Mesendoderm (in vitro differentiated cells): Measurements from ENCODE around the gene KMT5C.
"Not testable (repeated sequence)": the region's sequence is repeated elsewhere in the genome, so short reads cannot be mapped to it uniquely, and the experiment has no call there.

Experiments
- DNase-seq: peaks from one replicate; pipeline ENCODE4 v3.0.0; 2013
- H2AK5ac ChIP-seq: 2 replicates; pipeline ENCODE4 v1.6.1; 2013; ENCODE audit warnings: low read length, inconsistent platforms
- H2BK120ac ChIP-seq: 2 replicates; pipeline ENCODE4 v1.6.1; 2013; ENCODE audit warnings: low read depth, mild to moderate bottlenecking, low read length, moderate library complexity, mixed read lengths
- H2BK15ac ChIP-seq: replicated peaks from 2 replicates; pipeline ENCODE4 v1.6.1; 2013; ENCODE audit warnings: low read depth, mild to moderate bottlenecking, moderate library complexity
- H2BK5ac ChIP-seq: 2 replicates; pipeline ENCODE4 v1.6.1; 2013; ENCODE audit warnings: low read length, inconsistent platforms
- H3K18ac ChIP-seq: 2 replicates; pipeline ENCODE4 v1.6.1; 2013; ENCODE audit warnings: mild to moderate bottlenecking, low read length, mixed read lengths
- H3K23ac ChIP-seq: one replicate; pipeline ENCODE4 v1.6.1; 2013; ENCODE audit warnings: low read length
- H3K27ac ChIP-seq: 2 replicates; pipeline ENCODE4 v1.5.1; 2013; ENCODE audit warnings: low read depth, mild to moderate bottlenecking, inconsistent platforms, low read length, moderate library complexity
- H3K27me3 ChIP-seq: 2 replicates; pipeline ENCODE4 v1.6.1; 2013; ENCODE audit warnings: low read length, control low read depth, mild to moderate bottlenecking, inconsistent platforms; ENCODE audit not compliant: insufficient read depth, poor library complexity
- H3K36me3 ChIP-seq: 2 replicates; pipeline ENCODE4 v1.6.1; 2013; ENCODE audit warnings: low read length, inconsistent platforms; ENCODE audit not compliant: control insufficient read depth, insufficient read depth
- H3K4ac ChIP-seq: one replicate; pipeline ENCODE4 v1.6.1; 2013; ENCODE audit warnings: low read depth, mild to moderate bottlenecking, low read length, moderate library complexity
- H3K4me1 ChIP-seq: 2 replicates; pipeline ENCODE4 v1.6.1; 2013; ENCODE audit warnings: low read depth, low read length, inconsistent platforms; ENCODE audit not compliant: control insufficient read depth
- H3K4me2 ChIP-seq: 2 replicates; pipeline ENCODE4 v1.6.1; 2013; ENCODE audit warnings: low read length
- H3K4me3 ChIP-seq: 2 replicates; pipeline ENCODE4 v1.5.1; 2013; ENCODE audit warnings: mild to moderate bottlenecking, low read length
- H3K56ac ChIP-seq: one replicate; pipeline ENCODE4 v1.6.1; 2013; ENCODE audit warnings: low read length
- H3K79me1 ChIP-seq: 2 replicates; pipeline ENCODE4 v1.6.1; 2013; ENCODE audit warnings: low read length, inconsistent platforms
- H3K79me2 ChIP-seq: 2 replicates; pipeline ENCODE4 v1.6.1; 2013; ENCODE audit warnings: mild to moderate bottlenecking, low read length; ENCODE audit not compliant: control insufficient read depth, insufficient read depth
- H3K9ac ChIP-seq: 2 replicates; pipeline ENCODE4 v1.6.1; 2013; ENCODE audit warnings: low read length, inconsistent platforms
- H4K5ac ChIP-seq: one replicate; pipeline ENCODE4 v1.6.1; 2013; ENCODE audit warnings: low read length
- H4K8ac ChIP-seq: one replicate; pipeline ENCODE4 v1.6.1; 2013; ENCODE audit warnings: low read depth, mild to moderate bottlenecking, control low read depth, low read length, moderate library complexity
- WGBS: extraction: QIAGEN DNeasy Blood & Tissue Kit; methylation state at CpG from one replicate; pipeline ENCODE4 v1.1.7; 2013; ENCODE audit warnings: low lambda C conversion rate, missing lambda C conversion rate; ENCODE audit not compliant: insufficient coverage; ENCODE audit errors: extremely low coverage; 5-methylcytosine and 5-hydroxymethylcytosine counted together

KMT5C gene

DNA sequence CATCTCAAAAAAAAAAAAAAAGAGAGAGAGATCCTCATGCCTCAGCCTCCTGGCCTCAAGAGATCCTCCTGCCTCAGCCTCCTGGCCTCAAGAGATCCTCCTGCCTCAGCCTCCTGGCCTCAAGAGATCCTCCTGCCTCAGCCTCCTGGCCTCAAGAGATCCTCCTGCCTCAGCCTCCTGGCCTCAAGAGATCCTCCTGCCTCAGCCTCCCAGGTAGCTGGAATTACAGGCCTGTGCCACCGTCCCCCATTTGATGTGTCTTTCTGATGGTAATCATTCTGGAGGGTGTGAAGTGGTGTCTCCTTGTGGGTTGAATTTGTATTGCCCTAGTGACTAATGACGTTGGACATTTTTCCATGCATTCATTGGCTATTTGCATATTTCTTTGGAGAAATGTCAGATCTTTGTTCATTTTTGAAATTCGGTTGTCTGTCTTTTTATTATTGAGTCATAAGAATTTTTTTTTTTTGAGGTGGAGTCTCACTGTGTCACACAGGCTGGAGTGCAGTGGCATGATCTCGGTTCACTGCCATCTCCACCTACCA, 10.8 kb upstream of the KMT5C start:
- not testable (repeated sequence) for H3K79me2 ChIP-seq, H3K18ac ChIP-seq, H3K4ac ChIP-seq, H3K4me2 ChIP-seq, H3K56ac ChIP-seq, H3K4me1 ChIP-seq, H3K4me3 ChIP-seq, DNase-seq, H4K8ac ChIP-seq, H3K27ac ChIP-seq, H2BK5ac ChIP-seq, H4K5ac ChIP-seq, H2BK120ac ChIP-seq, H3K9ac ChIP-seq, H3K79me1 ChIP-seq, H3K36me3 ChIP-seq, H2BK15ac ChIP-seq, H2AK5ac ChIP-seq, H3K23ac ChIP-seq, H3K27me3 ChIP-seq
- 100% methylated on average over 1 of the region's 4 CpGs for whole genome bisulfite sequencing

DNA sequence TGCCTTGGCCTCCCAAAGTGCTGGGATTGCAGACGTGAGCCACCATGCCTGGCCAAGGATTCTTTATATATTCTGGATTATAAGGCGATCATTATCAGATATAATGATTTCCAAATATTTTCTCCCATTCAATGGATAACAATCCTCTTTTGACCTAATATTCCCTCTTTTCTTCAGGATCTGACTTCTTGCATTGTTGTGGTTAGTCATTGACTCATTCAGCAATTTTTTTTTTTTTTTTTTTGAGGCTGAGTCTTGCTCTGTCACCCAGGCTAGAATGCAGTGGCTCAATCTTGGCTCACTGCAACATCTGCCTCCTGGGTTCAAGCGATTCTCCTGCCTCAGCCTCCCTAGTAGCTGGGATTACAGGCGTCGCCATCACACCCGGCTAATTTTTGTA, 9.9 kb upstream of the KMT5C start:
- not testable (repeated sequence) for H3K9ac ChIP-seq, H3K23ac ChIP-seq, DNase-seq, H3K4me3 ChIP-seq, H3K4ac ChIP-seq, H2BK15ac ChIP-seq, H3K27ac ChIP-seq, H3K27me3 ChIP-seq, H3K56ac ChIP-seq, H3K79me1 ChIP-seq, H2BK120ac ChIP-seq, H3K18ac ChIP-seq, H3K4me1 ChIP-seq, H3K79me2 ChIP-seq, H3K4me2 ChIP-seq, H2AK5ac ChIP-seq, H2BK5ac ChIP-seq, H3K36me3 ChIP-seq, H4K8ac ChIP-seq, H4K5ac ChIP-seq
- WGBS = no CpG with 5 or more reads among the region's 6 CpGs

DNA sequence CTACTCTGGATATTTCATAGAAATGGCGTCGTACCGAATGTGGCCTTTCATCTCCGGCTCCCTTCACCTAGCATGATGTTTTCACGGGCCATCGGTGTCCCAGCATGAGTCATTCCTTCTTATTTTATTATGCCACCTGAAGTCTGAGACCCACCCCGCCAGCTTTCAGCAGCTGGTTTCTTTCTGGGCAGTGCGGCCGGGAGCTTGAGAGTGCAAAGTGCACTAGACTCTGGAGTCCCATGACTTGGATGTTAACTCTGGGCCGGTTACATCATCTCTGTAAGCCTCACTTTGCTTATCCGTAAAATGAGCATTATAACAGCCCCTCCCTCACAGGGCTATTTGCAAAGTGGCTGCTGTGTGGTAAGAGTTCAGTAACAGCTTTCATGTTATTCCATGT, 5.8 kb upstream of the KMT5C start:
- no peak overlapping the region for H2BK120ac ChIP-seq
- no peak overlapping the region for H3K18ac ChIP-seq
- no peak overlapping the region for H2BK5ac ChIP-seq
- H3K4ac ChIP-seq = no peak overlapping the region
- H3K4me3 ChIP-seq = no peak overlapping the region
- no peak overlapping the region for H3K9ac ChIP-seq
- H3K56ac ChIP-seq = no peak overlapping the region
- no CpG with 5 or more reads among the region's 11 CpGs for WGBS
- no peaks in the 10 kb centered on the region for H3K79me1 ChIP-seq
- H2BK15ac ChIP-seq = no peak overlapping the region
- no peak for DNase-seq
- no peaks in the 10 kb centered on the region for H3K4me1 ChIP-seq
- H4K5ac ChIP-seq = no peak overlapping the region
- H3K27me3 ChIP-seq = no peaks in the 10 kb centered on the region
- H3K23ac ChIP-seq = no peak overlapping the region
- H3K27ac ChIP-seq = no peak overlapping the region
- H3K36me3 ChIP-seq = no peaks in the 10 kb centered on the region
- no peak overlapping the region for H2AK5ac ChIP-seq
- H3K79me2 ChIP-seq = no peaks in the 10 kb centered on the region
- no peak overlapping the region for H3K4me2 ChIP-seq
- H4K8ac ChIP-seq = no peak overlapping the region

DNA sequence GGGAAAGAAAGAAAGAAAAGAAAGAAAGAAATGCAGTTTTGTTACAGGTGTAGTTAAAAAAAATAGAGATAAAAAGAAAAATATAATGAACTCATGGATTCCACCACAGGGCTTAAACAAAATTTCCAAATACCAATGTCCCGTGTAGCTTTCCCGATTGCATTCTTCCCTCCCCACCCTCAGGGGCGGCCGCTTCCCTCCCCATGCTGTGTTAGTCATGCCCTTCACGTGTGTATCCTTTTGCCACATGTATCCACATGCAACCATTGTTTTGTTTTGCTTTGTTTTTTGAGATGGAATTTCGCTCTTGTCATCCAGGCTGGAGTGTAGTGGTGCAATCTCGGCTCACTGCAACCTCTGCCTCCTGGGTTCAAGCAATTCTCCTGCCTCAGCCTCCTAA, 3.6 kb upstream of the KMT5C start:
- Histone ChIP-seq H3K4ac (no peak overlapping the region), H3K27me3 (no peaks in the 10 kb centered on the region), H3K79me1 (peaks cover 2% of the 10 kb centered on the region), H4K5ac (no peak overlapping the region), H3K4me1 (no peaks in the 10 kb centered on the region), H3K56ac (no peak overlapping the region), H3K27ac (no peak overlapping the region), H3K18ac (no peak overlapping the region), H4K8ac (no peak overlapping the region), H3K4me3 (no peak overlapping the region), H3K9ac (no peak overlapping the region), H2AK5ac (no peak overlapping the region), H3K23ac (no peak overlapping the region), H2BK5ac (no peak overlapping the region), H3K4me2 (no peak overlapping the region), H2BK15ac (no peak overlapping the region), H3K79me2 (no peaks in the 10 kb centered on the region), H3K36me3 (no peaks in the 10 kb centered on the region), H2BK120ac (no peak overlapping the region)
- no peak for DNase-seq
- no CpG with 5 or more reads among the region's 7 CpGs for WGBS

DNA sequence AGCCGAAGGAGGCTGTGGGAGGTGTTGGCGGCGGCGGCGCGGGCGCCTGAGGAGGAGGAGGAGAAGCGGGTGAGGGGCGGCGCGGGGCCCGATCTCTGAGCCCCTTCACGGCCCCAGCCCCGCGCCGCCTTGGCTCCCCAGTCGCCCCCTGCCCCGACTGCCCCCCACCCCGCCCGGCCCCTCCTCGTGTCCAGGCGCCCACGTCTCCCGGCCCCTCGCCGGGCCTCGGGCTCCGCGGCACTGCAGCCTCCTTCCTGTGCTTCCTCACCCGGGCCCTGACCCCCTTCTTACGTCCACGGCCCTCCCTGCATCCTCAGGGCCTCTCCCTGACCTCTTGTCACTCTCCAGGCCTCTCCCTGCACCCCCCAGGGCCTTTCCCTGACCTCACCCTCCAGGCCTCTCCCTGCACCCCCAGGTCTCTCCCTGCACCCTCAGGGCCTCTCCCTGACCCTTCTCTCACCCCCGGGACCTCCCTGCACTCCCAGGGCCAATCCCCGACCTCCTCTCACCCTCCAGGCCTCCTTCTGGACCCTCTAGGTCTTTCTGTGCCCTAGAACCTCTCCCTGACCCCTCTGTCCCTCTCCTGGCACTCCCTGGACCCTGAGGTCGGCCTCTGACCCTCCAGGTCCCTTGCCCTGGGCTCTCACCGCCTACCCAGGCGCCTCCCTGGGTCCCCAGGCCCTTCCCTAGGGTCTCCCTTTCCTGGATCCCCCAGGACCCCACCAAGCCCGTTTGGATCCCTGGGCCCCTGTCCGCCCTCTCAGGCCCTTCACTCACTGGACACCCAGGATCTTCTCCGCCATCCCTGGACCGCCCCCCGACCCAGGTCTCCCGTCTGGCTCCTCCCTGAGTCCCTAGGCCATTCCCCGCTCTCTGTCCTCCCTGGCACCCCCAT, 460 bp downstream of the KMT5C start:
- H3K79me2 ChIP-seq = no peaks in the 10 kb centered on the region
- peak overlapping the region; percentile 91 for H3K56ac ChIP-seq
- peak overlapping the region; percentile 98 for H2AK5ac ChIP-seq
- H3K27ac ChIP-seq = peak overlapping the region; percentile 68
- H3K9ac ChIP-seq = peak overlapping the region; percentile 98
- peak; percentile 45 for DNase-seq
- no peak overlapping the region for H4K5ac ChIP-seq
- H3K36me3 ChIP-seq = no peaks in the 10 kb centered on the region
- H3K4me3 ChIP-seq = peak overlapping the region; percentile 44
- H2BK15ac ChIP-seq = no peak overlapping the region
- no CpG with 5 or more reads among the region's 44 CpGs for WGBS
- H3K23ac ChIP-seq = peak overlapping the region; percentile 97
- peaks cover 2% of the 10 kb centered on the region for H3K79me1 ChIP-seq
- no peak overlapping the region for H2BK120ac ChIP-seq
- peak overlapping the region; percentile 81 for H2BK5ac ChIP-seq
- peak overlapping the region; percentile 31 for H3K18ac ChIP-seq
- peak overlapping the region; percentile 91 for H3K4me2 ChIP-seq
- peak overlapping the region; percentile 66 for H3K4ac ChIP-seq
- no peaks in the 10 kb centered on the region for H3K4me1 ChIP-seq
- peak overlapping the region; percentile 87 for H4K8ac ChIP-seq
- no peaks in the 10 kb centered on the region for H3K27me3 ChIP-seq
